Peyer's patch (tissue), 4 donors: ENCODE data around the gene PIGX. TPM values are rescaled to one million over a fixed set of nuclear protein-coding genes. Genes with fewer than 3 reads are reported as not detected.

Experiments
- DNase-seq, 3 donors: peaks; one replicate each; pipeline ENCODE4 v3.0.0-alpha.2; 2017 to 2019
- H3K27ac ChIP-seq, 4 donors: fragments of 200-600 bp; sonication (generic); one replicate each; pipeline ENCODE4 v1.5.1; 2016 to 2019
- H3K27me3 ChIP-seq, 2 donors: fragments of 200-600 bp; sonication (generic); one replicate each; pipeline ENCODE4 v1.5.1; 2019
- H3K36me3 ChIP-seq, 3 donors: fragments of 200-600 bp; sonication (generic); one replicate each; pipeline ENCODE4 v1.5.1; 2016 to 2019
- H3K4me1 ChIP-seq, 4 donors: fragments of 200-600 bp; sonication (generic); one replicate each; pipeline ENCODE4 v1.5.1; 2016 to 2019
- H3K4me3 ChIP-seq, 4 donors: fragments of 200-600 bp; sonication (generic); 1 replicate in 3 of 4; 2 replicates in 1 of 4; pipeline ENCODE4 v1.5.1; 2016 to 2019; ENCODE audit warnings: mild to moderate bottlenecking in 1 of 4
- H3K9me3 ChIP-seq, 4 donors: fragments of 200-600 bp; sonication (generic); one replicate each; pipeline ENCODE4 v1.5.1; 2016 to 2019; ENCODE audit warnings: mild to moderate bottlenecking in 1 of 4
- POLR2A ChIP-seq, 2 donors: fragments of 450-650 bp; IDR thresholded peaks; one replicate each; pipeline ENCODE4 v1.5.1; 2017; ENCODE audit warnings: antibody characterized with exemption in 2 of 2, mild to moderate bottlenecking in 2 of 2, moderate library complexity in 2 of 2
- total RNA-seq, 4 donors: library from RNA; depleted of rRNA; stranded (reverse); fragments of >200 nt; gene quantifications; one replicate each; pipeline ENCODE4 v1.1.0, GENCODE V29; 2016
- TF ChIP-seq, protein P1 (sequence below), 6 experiments: fragments of 450-650 bp in 4 of 6; fragments of 200-600 bp in 2 of 6; sonication (generic) in 1 of 6; IDR thresholded peaks; one replicate each; pipeline ENCODE4 v1.5.1; 2017 to 2019; ENCODE audit warnings: antibody characterized with exemption in 6 of 6, mild to moderate bottlenecking in 3 of 6, moderate library complexity in 1 of 6

PIGX gene
- total RNA-seq, 4 donors from 2014 or later, result 9.4 to 26.1 (median 15.2) TPM

DNA sequence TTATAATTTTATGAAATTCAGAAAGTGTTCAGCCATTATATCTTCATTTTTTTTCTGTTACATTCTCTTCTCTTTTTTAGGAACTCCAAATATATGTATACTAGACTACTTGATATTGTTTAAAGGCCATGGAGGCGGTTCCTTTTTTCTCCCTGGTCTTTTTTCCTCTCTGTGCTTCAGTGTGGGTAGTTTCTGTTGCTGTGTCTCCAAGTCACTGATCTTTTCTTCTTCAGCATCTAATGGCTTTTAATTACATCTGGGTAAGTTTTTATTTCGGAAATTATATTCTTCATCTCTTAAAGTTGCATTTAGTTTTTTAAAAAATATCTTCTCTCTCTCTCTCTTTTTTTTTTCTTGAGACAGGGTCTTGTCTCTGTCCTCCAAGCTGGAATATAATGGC, 8.9 kb downstream of the PIGX start:
- Histone ChIP-seq H3K9me3 (no peaks in the 10 kb centered on the region), H3K4me1 (peaks cover 0 to 4% (median 0%) of the 10 kb centered on the region in 4 donors), H3K4me3 (no peak overlapping the region), H3K36me3 (peaks cover 0 to 6% (median 0%) of the 10 kb centered on the region in 3 donors), H3K27me3 (no peaks in the 10 kb centered on the region), H3K27ac (no peak overlapping the region)
- no peak for DNase-seq
- no peak for TF ChIP-seq POLR2A (IDR thresholded peaks at IDR 0.05)
- TF ChIP-seq, protein P1, sequence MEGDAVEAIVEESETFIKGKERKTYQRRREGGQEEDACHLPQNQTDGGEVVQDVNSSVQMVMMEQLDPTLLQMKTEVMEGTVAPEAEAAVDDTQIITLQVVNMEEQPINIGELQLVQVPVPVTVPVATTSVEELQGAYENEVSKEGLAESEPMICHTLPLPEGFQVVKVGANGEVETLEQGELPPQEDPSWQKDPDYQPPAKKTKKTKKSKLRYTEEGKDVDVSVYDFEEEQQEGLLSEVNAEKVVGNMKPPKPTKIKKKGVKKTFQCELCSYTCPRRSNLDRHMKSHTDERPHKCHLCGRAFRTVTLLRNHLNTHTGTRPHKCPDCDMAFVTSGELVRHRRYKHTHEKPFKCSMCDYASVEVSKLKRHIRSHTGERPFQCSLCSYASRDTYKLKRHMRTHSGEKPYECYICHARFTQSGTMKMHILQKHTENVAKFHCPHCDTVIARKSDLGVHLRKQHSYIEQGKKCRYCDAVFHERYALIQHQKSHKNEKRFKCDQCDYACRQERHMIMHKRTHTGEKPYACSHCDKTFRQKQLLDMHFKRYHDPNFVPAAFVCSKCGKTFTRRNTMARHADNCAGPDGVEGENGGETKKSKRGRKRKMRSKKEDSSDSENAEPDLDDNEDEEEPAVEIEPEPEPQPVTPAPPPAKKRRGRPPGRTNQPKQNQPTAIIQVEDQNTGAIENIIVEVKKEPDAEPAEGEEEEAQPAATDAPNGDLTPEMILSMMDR (IDR thresholded peaks at IDR 0.05), result no peak

DNA sequence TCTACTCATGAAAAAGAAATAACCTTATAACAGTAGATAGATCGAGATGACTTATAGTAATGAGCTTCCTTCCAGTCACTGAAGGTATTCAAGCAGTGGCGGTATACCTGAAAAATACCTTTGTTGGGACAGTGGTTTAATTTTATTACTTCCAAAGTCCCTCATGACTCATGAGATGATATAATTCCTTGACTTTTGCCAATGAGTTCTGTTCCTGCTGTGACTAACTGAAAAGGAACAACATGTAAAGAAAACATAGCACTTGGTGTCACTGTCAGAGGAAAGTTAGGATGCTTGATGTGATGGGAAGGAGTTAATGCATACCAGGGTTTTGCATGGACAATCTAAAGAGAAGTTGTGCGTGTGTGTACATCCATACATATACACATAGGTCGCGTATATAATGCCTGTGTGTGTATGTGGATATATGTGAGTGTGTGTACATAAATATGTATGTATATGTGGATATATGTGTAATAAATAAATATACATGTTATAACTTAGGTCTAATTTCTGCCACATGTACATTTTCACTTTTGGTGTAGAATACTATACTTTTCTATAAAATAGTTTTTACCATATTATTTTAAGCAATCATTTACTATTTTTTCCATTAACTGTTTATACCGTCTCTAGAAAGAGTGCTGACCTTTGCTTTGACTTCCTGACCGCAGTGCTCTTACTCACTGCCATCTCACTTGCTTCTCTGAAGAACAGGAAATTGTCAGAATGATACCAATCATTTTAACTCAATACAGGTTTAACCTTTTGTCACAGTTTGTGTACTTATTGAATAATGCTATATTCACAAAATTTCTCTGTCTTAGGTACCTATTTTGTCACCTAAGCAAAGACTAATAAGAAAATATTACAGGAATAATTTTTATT, 14.9 kb downstream of the PIGX start:
- TF ChIP-seq POLR2A (IDR thresholded peaks at IDR 0.05), result peak in 1 of 2 donors; percentile 5
- TF ChIP-seq, protein P1 (IDR thresholded peaks at IDR 0.05), result no peak
- Histone ChIP-seq H3K4me1 (peaks cover 0 to 7% (median 0%) of the 10 kb centered on the region in 4 donors), H3K9me3 (no peaks in the 10 kb centered on the region), H3K4me3 (no peak overlapping the region), H3K27me3 (no peaks in the 10 kb centered on the region), H3K27ac (peak overlapping the region in 2 of 4 donors; percentile 57 to 68), H3K36me3 (peaks cover 0 to 26% (median 0%) of the 10 kb centered on the region in 3 donors)
- DNase-seq, result no peak

DNA sequence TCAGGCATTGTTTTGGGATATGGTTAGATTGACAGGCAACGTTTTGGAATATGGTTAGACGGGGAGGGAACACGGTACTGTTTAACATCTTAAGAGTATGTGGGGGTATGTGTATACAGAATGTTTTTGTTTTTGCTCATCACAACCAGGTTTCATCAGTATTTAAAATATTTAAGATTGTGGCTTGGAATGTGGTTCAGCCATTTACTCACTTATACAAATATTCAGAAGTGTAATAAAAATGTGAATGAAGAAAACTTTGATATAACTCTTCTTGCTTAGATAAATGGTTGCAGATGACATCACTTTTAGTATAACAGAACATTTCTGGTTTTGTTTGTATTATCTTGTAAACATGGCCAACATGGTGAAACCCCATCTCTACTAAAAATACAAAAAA, 23.6 kb downstream of the PIGX start:
- DNase-seq, result no peak
- H3K4me1 ChIP-seq, result no peaks in the 10 kb centered on the region
- H3K9me3 ChIP-seq, result no peaks in the 10 kb centered on the region
- TF ChIP-seq POLR2A (IDR thresholded peaks at IDR 0.05), result no peak
- H3K36me3 ChIP-seq, result peaks cover 0 to 11% (median 0%) of the 10 kb centered on the region in 3 donors
- no peaks in the 10 kb centered on the region for H3K27me3 ChIP-seq
- H3K27ac ChIP-seq, result no peak overlapping the region
- H3K4me3 ChIP-seq, result no peak overlapping the region

DNA sequence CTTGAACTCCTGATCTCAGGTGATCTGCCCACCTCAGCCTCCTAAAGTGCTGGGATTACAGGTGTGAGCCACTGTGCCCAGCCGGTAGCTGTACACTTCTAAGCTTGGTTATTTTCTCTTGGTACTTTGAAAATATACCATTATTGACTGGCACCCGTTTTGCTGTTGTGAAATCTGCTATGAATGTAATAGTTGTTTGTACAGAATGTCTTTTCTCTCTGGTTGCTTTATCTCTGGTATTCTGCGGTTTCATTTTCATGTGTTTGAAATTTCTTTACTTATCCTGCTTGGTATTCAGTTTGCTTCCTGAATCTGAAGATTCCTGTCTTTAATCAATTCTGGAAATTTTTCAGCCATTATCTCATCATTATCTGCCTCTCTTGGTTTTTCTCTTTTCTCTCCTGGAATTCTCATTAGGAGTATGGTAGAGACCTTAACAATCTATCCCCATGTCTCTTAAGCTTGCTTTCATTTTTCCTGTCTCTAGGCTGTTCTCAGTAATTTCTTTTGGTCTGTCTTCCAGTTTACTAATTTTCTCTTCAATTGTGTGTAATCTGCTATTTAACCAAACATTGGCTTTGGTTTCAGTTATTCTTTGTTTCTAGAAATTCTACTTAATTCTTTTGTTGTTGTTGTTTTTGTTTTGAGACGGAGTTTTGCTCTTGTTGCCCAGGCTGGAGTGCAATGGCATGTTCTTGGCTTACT, 24.6 kb downstream of the PIGX start:
- no peak for DNase-seq
- peaks cover 0 to 6% (median under 1%) of the 10 kb centered on the region in 4 donors for H3K4me1 ChIP-seq
- TF ChIP-seq POLR2A (IDR thresholded peaks at IDR 0.05), result no peak
- TF ChIP-seq, protein P1 (IDR thresholded peaks at IDR 0.05), result no peak
- peaks cover 0 to under 1% (median 0%) of the 10 kb centered on the region in 3 donors for H3K36me3 ChIP-seq
- no peaks in the 10 kb centered on the region for H3K9me3 ChIP-seq
- no peak overlapping the region for H3K27ac ChIP-seq
- H3K4me3 ChIP-seq, result no peak overlapping the region
- no peaks in the 10 kb centered on the region for H3K27me3 ChIP-seq

DNA sequence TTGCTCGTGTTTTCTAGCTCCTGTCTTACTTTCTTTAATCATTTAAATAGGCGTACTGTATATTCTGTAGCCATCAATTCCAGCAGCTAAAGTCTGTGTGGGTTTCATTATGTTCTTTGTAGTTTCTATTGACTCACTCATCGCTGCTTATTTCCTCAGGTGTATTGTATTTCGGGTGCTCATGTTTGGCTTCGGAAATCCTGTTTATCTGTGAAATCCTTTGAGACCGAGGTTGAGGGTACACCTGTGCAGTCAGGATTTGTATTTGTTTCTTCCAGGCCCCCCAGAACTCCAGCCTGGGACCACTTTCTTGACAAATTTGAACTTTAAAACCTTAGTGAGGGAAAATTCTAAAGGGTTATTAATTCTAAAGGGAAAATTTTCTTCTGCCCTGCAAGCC, 25.5 kb downstream of the PIGX start:
- DNase-seq, result no peak
- Histone ChIP-seq H3K4me1 (peaks cover 0 to 15% (median 3%) of the 10 kb centered on the region in 4 donors), H3K27me3 (no peaks in the 10 kb centered on the region), H3K36me3 (no peaks in the 10 kb centered on the region), H3K4me3 (no peak overlapping the region), H3K27ac (no peak overlapping the region), H3K9me3 (no peaks in the 10 kb centered on the region)
- no peak for TF ChIP-seq POLR2A (IDR thresholded peaks at IDR 0.05)
- TF ChIP-seq, protein P1 (IDR thresholded peaks at IDR 0.05), result no peak
